GM12801 (cell line): Measurements from ENCODE around the gene CDH9.

Experiments used
- TF ChIP-seq, protein P1 (sequence below): IDR thresholded peaks from one replicate; pipeline ENCODE4 v1.5.1; 2011; ENCODE audit warnings: control low read depth; ENCODE audit not compliant: insufficient read length; ENCODE audit errors: extremely low read depth

Gene CDH9

DNA sequence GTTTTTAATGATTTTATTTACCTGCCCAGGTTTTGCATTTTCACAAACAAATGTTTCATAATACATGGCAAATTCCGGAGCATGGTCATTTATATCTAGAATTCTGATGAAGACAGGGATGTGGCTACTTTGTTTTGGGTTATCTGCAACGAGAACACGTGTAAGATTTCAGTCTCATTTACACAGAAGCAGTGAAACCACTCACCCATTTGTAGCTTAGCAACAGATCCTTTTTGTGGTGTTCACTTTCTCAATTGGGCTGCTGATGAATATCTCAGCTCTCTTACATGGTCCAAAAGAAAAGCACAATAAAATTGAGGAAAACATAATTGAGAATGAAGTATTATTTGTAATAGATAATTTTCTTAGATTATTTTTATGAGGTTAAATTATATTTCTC lies 148.6 kb downstream of the CDH9 start:
- TF ChIP-seq, protein P1, sequence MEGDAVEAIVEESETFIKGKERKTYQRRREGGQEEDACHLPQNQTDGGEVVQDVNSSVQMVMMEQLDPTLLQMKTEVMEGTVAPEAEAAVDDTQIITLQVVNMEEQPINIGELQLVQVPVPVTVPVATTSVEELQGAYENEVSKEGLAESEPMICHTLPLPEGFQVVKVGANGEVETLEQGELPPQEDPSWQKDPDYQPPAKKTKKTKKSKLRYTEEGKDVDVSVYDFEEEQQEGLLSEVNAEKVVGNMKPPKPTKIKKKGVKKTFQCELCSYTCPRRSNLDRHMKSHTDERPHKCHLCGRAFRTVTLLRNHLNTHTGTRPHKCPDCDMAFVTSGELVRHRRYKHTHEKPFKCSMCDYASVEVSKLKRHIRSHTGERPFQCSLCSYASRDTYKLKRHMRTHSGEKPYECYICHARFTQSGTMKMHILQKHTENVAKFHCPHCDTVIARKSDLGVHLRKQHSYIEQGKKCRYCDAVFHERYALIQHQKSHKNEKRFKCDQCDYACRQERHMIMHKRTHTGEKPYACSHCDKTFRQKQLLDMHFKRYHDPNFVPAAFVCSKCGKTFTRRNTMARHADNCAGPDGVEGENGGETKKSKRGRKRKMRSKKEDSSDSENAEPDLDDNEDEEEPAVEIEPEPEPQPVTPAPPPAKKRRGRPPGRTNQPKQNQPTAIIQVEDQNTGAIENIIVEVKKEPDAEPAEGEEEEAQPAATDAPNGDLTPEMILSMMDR = no peak

DNA sequence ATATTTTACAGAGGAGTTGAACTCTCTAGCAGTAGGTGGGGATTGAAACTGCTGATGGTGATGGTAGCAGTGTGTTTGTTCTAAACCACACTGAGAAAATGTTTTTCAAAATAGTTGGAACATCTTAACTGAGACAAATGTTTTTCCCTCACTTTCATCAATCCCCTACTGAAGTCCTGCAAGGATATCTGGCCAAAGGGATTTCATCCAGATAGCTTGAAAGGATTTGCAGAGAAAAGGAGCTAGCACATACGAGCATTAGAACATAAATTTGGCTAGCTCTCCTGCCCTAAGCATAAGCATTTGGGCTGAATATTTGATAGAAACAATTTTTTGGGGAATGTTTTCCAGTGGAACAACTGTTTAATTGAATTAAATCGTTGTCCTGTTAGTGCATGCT lies 153.9 kb downstream of the CDH9 start:
- TF ChIP-seq, protein P1 = no peak

DNA sequence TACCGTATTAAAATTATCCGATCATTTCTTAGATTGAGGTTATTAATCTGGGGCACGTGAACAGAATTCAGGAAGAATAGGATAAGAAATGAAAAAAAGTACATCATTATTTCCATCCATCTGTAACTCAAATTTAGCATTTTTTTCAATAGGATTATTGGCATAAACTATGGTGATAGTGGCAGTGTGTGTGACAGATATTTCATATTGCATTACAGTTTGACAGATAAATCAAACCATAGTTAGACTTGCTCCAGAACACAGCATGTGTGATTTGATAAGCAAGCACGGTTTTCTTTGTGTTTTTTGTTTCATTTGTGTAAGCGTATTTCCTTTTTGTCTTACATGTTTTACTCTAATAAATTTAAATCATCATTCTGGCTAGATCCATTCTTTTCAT lies 155.0 kb downstream of the CDH9 start:
- TF ChIP-seq, protein P1 = no peak

DNA sequence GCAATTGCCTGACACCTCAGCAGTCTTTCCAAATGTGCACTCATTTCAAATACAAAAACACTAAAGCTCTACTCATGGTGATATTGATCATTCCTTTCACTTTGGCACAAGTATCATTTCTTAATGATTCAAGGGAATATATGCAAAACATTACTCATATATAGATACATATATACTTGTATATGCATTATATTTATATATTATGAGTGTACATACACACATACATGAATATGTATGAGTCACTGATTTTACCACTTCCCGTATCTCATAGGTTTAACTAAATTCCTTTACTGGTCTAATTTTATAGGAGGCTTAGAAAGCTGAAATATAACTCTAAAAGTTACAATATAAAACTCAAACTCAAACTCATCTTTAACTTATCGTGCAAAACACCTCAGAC lies 156.5 kb downstream of the CDH9 start:
- TF ChIP-seq, protein P1 = no peak

DNA sequence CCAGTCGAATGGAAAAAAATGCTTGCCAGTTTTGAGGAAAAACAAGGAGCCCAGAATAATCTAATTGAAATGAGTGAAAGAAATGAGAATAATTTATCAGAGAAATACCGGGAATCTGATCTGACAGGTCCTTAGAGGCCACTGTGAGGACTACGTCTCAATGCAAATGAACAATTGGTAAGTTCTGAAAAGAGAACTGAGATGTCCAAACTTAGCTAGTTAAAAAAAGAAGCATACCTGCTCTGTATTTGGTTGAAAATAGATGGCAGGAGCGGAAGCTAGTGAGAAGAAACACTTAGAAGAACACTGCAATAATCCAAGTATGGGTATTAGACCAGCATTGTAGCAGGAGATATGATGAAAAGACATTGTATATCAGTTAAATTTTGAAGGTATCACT lies 161.2 kb downstream of the CDH9 start:
- TF ChIP-seq, protein P1 = no peak

DNA sequence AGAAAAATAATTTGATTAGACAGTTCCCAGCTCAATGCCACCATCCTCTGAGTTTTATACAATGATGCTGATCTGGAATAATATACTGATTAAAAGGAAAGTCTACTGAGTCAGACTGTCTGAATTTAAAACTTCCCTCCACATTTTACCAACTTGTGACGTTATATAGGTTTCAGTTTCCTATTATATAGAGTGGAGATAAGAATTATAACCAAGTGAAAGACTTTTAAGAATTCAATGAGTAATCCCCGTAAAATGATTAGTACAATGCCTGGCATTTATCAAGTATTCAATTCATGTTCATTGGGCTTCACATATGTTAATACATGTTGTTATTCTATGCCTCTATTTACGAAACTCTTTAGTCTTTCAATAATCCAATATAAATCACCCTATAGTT lies 166.0 kb downstream of the CDH9 start:
- TF ChIP-seq, protein P1 = no peak

DNA sequence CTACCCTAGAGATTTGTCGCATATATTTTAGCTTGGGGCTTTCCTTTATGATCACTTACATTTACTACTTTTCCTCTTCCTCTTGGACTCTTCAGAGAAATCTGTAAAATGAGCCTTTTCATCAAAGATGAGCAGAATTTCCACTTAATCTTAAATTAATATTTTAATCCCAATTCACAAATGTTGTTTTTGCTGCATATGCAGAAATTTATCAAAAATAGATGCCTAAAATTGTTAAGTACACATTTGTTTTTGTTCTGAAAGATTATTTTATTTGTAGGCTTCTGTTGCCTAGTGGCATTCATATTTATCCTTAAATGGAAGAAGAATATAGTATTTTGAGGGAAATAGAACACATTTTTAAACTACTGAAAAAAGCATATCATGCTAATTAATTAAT lies 168.6 kb downstream of the CDH9 start:
- TF ChIP-seq, protein P1 = no peak

DNA sequence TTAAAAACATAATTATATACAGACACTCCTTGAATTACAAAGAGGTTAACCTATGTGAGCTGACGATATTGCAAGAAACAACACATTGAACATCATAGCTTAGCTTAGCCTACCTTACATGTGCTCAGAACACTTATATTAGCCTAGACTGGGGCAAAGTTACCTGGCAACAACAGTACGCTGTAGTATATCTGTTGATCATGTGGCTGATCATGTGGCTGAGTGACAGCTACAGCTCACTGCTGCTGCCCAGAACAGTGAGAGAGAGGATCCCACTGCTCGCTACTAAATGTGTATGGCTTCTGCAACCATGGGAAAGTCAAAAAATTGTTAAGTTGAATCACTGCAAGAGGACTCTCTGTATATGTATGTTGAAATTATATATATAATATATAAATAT lies 169.9 kb downstream of the CDH9 start:
- TF ChIP-seq, protein P1 = no peak
